ENCODE data around the gene KLF16. TPM values are rescaled to one million over a fixed set of nuclear protein-coding genes. Genes with fewer than 3 reads are reported as not detected.

Gene KLF16
- total and polyA plus RNA-seq, 2 donors from 2014 or later, result 10.4 to 22.2 TPM

DNA sequence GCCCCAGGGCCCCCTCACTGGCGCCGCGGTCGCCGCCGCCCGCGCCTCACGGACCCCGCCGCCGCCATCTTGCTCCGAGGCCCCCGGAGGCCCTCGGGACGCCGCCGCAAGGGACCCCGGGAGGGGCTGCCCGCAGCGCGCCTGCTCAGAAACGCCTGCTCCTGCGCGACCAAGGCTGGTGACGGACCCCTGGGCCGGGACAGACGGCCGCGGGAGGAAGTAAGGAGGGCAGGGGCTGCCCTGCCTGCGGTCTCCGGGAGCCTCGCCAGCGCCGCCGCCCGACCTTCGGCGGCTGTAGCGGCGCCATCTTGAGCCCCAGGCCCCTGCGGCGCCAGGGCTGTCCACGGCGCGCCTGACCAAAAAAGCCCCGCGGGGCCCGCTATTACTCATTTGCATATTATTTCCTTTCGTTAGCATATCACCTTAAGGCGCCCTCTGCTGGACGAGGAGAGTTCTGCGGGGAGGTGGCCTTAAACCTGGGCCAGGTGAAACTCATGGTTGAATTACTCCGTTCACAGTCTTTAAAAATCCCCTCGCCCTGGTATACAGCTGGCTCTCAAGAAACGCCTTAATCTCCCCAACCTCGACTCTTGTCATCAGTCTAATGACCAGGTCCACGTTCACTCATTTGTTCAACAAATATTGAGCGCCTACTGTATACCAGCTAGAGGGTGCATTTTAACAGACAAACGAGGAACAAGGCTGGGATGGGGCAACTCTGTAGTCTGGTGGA is 14.8 kb downstream of the KLF16 start, which contains the start of gene REXO1:
Gene REXO1, minus strand, starts transcription at position 85 of the 733 bp plus-strand sequence. CDS start 125 bp downstream, outside the sequence.
- intact Hi-C loops (cut with DNase I), result no loop called here

DNA sequence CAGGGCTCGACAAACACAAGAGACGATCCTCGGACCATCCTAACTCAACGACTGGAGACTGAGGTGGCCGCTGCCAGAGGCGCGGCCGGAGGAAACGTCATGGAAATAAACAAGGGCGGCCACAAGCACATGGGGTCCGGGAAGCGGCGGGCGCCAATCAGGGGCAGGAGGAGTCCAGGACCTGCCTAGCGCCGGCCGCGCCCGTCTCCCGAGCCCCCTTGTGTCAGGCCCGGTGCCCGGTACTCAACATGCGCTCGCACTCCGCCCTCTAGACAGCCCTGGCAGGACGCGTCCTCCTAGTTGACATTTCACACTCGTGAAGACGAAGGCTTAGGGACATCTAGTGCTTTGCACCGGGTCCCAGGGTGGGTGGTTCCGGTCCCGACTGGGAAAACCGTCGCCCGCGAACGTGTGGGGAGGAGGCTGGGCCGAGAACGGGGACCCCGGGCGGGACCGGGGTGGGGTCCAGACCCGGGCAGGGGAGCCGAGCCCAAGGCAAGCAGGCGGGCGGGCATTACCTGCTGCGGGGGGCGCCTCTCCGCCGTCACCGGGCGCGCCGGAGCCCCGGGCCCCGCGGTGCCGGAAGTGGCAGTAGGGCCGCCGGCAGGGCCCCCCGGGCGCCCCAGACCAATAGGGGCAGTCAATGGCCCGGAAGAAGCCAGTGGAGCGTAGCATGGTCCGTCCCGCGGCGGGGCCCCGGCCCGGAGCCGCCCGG is 15.5 kb downstream of the KLF16 start:
- intact Hi-C loops (cut with DNase I), result no loop called here
- peak overlapping the region; percentile 61 to 87 (median 77) for H3K9ac ChIP-seq (ENCODE audit: low read length in 3 of 3)
- peak in 4 of 5 donors; percentile 26 to 85 (median 61) for DNase-seq
- H3K4me1 ChIP-seq (ENCODE audit: control insufficient read depth in 2 of 3, insufficient read depth in 2 of 3, low read depth in 1 of 3, low read length in 3 of 3), result peaks cover 0 to 35% (median 12%) of the 10 kb centered on the region in 3 donors
- H3K9me3 ChIP-seq (ENCODE audit: control insufficient read depth in 2 of 3, insufficient read depth in 1 of 3, low read length in 3 of 3), result no peaks in the 10 kb centered on the region
- TF ChIP-seq, protein P1, sequence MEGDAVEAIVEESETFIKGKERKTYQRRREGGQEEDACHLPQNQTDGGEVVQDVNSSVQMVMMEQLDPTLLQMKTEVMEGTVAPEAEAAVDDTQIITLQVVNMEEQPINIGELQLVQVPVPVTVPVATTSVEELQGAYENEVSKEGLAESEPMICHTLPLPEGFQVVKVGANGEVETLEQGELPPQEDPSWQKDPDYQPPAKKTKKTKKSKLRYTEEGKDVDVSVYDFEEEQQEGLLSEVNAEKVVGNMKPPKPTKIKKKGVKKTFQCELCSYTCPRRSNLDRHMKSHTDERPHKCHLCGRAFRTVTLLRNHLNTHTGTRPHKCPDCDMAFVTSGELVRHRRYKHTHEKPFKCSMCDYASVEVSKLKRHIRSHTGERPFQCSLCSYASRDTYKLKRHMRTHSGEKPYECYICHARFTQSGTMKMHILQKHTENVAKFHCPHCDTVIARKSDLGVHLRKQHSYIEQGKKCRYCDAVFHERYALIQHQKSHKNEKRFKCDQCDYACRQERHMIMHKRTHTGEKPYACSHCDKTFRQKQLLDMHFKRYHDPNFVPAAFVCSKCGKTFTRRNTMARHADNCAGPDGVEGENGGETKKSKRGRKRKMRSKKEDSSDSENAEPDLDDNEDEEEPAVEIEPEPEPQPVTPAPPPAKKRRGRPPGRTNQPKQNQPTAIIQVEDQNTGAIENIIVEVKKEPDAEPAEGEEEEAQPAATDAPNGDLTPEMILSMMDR (IDR thresholded peaks at IDR 0.05; ENCODE audit: borderline replicate concordance, extremely low read depth, insufficient read depth), result no peak
- H3K4me3 ChIP-seq (ENCODE audit: low read length in 3 of 3), result peak overlapping the region; percentile 75 to 88 (median 80)
- no peaks in the 10 kb centered on the region for H3K36me3 ChIP-seq (ENCODE audit: control insufficient read depth in 2 of 3, insufficient read depth in 3 of 3, low read length in 3 of 3)
- H3K27ac ChIP-seq (ENCODE audit: low read depth in 2 of 2, low read length in 2 of 2), result peak overlapping the region; percentile 17 to 22
- H3K27me3 ChIP-seq (ENCODE audit: control insufficient read depth, insufficient read depth, low read length), result no peaks in the 10 kb centered on the region
- no peak for FAIRE-seq

More for the DNA sequence above, 14.8 kb downstream of the KLF16 start, which contains the start of gene REXO1:
- peak within 1 kb of the TSS; percentile 75 to 88 (median 80) for H3K4me3 ChIP-seq (ENCODE audit: low read length in 3 of 3)
- H3K9ac ChIP-seq (ENCODE audit: low read length in 3 of 3), result peak within 1 kb of the TSS; percentile 61 to 91 (median 87)
- TF ChIP-seq, protein P1 (IDR thresholded peaks at IDR 0.05; ENCODE audit: borderline replicate concordance, extremely low read depth, insufficient read depth), result peak; percentile 96
- FAIRE-seq (no peak), DNase-seq (peak; percentile 97 to 98 (median 97))
- no peaks in the 10 kb centered on the region for H3K27me3 ChIP-seq (ENCODE audit: control insufficient read depth, insufficient read depth, low read length)
- H3K27ac ChIP-seq (ENCODE audit: low read depth in 2 of 2, low read length in 2 of 2), result peak within 1 kb of the TSS; percentile 97 to 99
- no peaks in the 10 kb centered on the region for H3K36me3 ChIP-seq (ENCODE audit: control insufficient read depth in 2 of 3, insufficient read depth in 3 of 3, low read length in 3 of 3)
- H3K4me1 ChIP-seq (ENCODE audit: control insufficient read depth in 2 of 3, insufficient read depth in 2 of 3, low read depth in 1 of 3, low read length in 3 of 3), result peaks cover 0 to 35% (median 12%) of the 10 kb centered on the region in 3 donors
- no peaks in the 10 kb centered on the region for H3K9me3 ChIP-seq (ENCODE audit: control insufficient read depth in 2 of 3, insufficient read depth in 1 of 3, low read length in 3 of 3)

DNA sequence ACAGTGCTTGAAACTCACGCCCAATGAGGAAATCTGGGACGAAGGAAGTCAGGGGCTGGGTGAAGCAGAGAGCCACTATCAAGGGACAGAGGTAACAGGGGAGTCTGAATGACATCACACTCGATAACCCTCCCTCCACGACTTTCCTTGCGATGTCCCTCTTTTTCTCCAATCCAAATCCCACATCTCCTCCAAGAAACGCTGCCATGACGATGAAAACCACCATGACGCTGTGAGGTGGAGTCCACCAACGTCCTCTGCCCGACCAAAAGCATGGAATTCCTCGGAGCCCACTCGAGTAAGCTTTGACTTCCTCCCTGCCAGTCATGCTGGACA is 16.1 kb downstream of the KLF16 start:
- TF ChIP-seq, protein P1 (IDR thresholded peaks at IDR 0.05; ENCODE audit: borderline replicate concordance, extremely low read depth, insufficient read depth), result no peak
- H3K4me1 ChIP-seq (ENCODE audit: control insufficient read depth in 2 of 3, insufficient read depth in 2 of 3, low read depth in 1 of 3, low read length in 3 of 3), result peaks cover 0 to 36% (median 12%) of the 10 kb centered on the region in 3 donors
- H3K27me3 ChIP-seq (ENCODE audit: control insufficient read depth, insufficient read depth, low read length), result no peaks in the 10 kb centered on the region
- no peaks in the 10 kb centered on the region for H3K36me3 ChIP-seq (ENCODE audit: control insufficient read depth in 2 of 3, insufficient read depth in 3 of 3, low read length in 3 of 3)
- H3K9ac ChIP-seq (ENCODE audit: low read length in 3 of 3), result peak overlapping the region; percentile 52 to 77 (median 61)
- no peak overlapping the region for H3K27ac ChIP-seq (ENCODE audit: low read depth in 2 of 2, low read length in 2 of 2)
- peak overlapping the region; percentile 75 to 88 (median 80) for H3K4me3 ChIP-seq (ENCODE audit: low read length in 3 of 3)
- no peaks in the 10 kb centered on the region for H3K9me3 ChIP-seq (ENCODE audit: control insufficient read depth in 2 of 3, insufficient read depth in 1 of 3, low read length in 3 of 3)
- intact Hi-C loops (cut with DNase I), result no loop called here
- DNase-seq, result no peak
- no peak for FAIRE-seq

Data from kidney (tissue), 14 donors.